ENCODE data around the gene UBE2S. TPM values are rescaled to one million over a fixed set of nuclear protein-coding genes. Genes with fewer than 3 reads are reported as not detected.
A peak's percentile ranks its signal among the peaks of the same experiment; 100 is the strongest.

Gene UBE2S
- total RNA-seq, 1 experiment from 2014 or later: 393 TPM

- no peak overlapping the region for H3K23ac ChIP-seq (ENCODE audit: insufficient read length, low read depth, low read length)
- no peak overlapping the region for H2BK12ac ChIP-seq (ENCODE audit: insufficient read length, low read depth, low read length)
- no peaks in the 10 kb centered on the region for H3K36me3 Mint-ChIP-seq (ENCODE audit: insufficient read depth in 1 of 3, low read depth in 3 of 3)
- no peak overlapping the region for H2BK120ac ChIP-seq (ENCODE audit: low read depth, low read length, poor library complexity, severe bottlenecking)
- no peaks in the 10 kb centered on the region for H3K4me1 ChIP-seq (ENCODE audit: insufficient read depth, low read length)
- H2BK5ac ChIP-seq (ENCODE audit: insufficient read length, low read length): no peak overlapping the region
- no peak overlapping the region for H4K91ac ChIP-seq (ENCODE audit: insufficient read length, low read depth, low read length)
- peaks cover 57% of the 10 kb centered on the region for H3K27me3 Mint-ChIP-seq (ENCODE audit: low read depth)
- WGBS (ENCODE audit: extremely low coverage, insufficient read length, low lambda C conversion rate): no CpG with 5 or more reads among the region's 16 CpGs
- H2BK20ac ChIP-seq (ENCODE audit: low read depth, low read length, poor library complexity, severe bottlenecking): no peak overlapping the region
- H2AK5ac ChIP-seq (ENCODE audit: insufficient read length, low read length): no peak overlapping the region
- H3K79me2 ChIP-seq (ENCODE audit: insufficient read depth, low read length): no peaks in the 10 kb centered on the region
- no peak overlapping the region for H4K8ac ChIP-seq (replicated peaks; ENCODE audit: insufficient read length, low read depth, low read length)
- no peak overlapping the region for H3K27ac ChIP-seq (ENCODE audit: insufficient read length, low read depth, low read length)
- no peak overlapping the region for H3K4ac ChIP-seq (ENCODE audit: low read depth, low read length)
- H2BK15ac ChIP-seq (ENCODE audit: low read depth, low read length): no peak overlapping the region
- no peaks in the 10 kb centered on the region for H3K23me2 ChIP-seq (ENCODE audit: insufficient read length, low read depth, low read length, poor library complexity, severe bottlenecking)
- H3K9ac ChIP-seq (ENCODE audit: extremely low read depth, insufficient read length, low read length): no peak overlapping the region
- peaks cover 13 to 25% of the 10 kb centered on the region in 2 experiments; a peak in 3 of 4 replicates for H3K4me1 Mint-ChIP-seq
- no peak overlapping the region for H3K4me2 ChIP-seq (ENCODE audit: insufficient read depth, insufficient read length, low read length)
- no peak overlapping the region for H3T11ph ChIP-seq (ENCODE audit: low read length)
- DNase-seq: no peak
- H3K18ac ChIP-seq (ENCODE audit: insufficient read length, low read depth, low read length): no peak overlapping the region
- no peaks in the 10 kb centered on the region for H3K9me3 ChIP-seq (ENCODE audit: control insufficient read depth, low read depth, low read length)
- H3K14ac ChIP-seq (ENCODE audit: insufficient read depth, low read length): no peak overlapping the region
- no peaks in the 10 kb centered on the region for H3K9me3 Mint-ChIP-seq
- no peak for TF ChIP-seq CTCF (conservative IDR thresholded peaks at IDR 0.05)
- no peak overlapping the region for H3K4me3 Mint-ChIP-seq
- H4K20me1 ChIP-seq (ENCODE audit: control insufficient read depth, insufficient read depth, insufficient read length): no peaks in the 10 kb centered on the region
- peaks cover 2% of the 10 kb centered on the region; the same call in 1 of the 2 replicates for H3K27me3 ChIP-seq (ENCODE audit: insufficient read depth, low read length)
- H4K5ac ChIP-seq (ENCODE audit: insufficient read length, low read depth, low read length): no peak overlapping the region
- no peak overlapping the region for H2AFZ ChIP-seq (ENCODE audit: low read length)
- no peaks in the 10 kb centered on the region for H3K79me1 ChIP-seq (ENCODE audit: insufficient read depth, low read depth, low read length, poor library complexity, severe bottlenecking)
- H3K56ac ChIP-seq (ENCODE audit: insufficient read length, low read depth, low read length): no peak overlapping the region
- peak overlapping the region in 1 of 3 experiments; percentile 55; a peak in 1 of 7 replicates for H3K27ac Mint-ChIP-seq
These were observed 46.7 kb downstream of the UBE2S start for GRCh38 chr19:55360902-55361301.
